Kidney glomerular epithelial cell (primary cell): ENCODE measurements around the gene IFT172.
"Not testable (repeated sequence)": the region's sequence is repeated elsewhere in the genome, so short reads cannot be mapped to it uniquely, and the experiment has no call there.

ENCODE experiments used
- DNase-seq: peaks from one replicate; lab custom pipeline; 2025; lab: John Stamatoyannopoulos, UW

IFT172 gene

DNA sequence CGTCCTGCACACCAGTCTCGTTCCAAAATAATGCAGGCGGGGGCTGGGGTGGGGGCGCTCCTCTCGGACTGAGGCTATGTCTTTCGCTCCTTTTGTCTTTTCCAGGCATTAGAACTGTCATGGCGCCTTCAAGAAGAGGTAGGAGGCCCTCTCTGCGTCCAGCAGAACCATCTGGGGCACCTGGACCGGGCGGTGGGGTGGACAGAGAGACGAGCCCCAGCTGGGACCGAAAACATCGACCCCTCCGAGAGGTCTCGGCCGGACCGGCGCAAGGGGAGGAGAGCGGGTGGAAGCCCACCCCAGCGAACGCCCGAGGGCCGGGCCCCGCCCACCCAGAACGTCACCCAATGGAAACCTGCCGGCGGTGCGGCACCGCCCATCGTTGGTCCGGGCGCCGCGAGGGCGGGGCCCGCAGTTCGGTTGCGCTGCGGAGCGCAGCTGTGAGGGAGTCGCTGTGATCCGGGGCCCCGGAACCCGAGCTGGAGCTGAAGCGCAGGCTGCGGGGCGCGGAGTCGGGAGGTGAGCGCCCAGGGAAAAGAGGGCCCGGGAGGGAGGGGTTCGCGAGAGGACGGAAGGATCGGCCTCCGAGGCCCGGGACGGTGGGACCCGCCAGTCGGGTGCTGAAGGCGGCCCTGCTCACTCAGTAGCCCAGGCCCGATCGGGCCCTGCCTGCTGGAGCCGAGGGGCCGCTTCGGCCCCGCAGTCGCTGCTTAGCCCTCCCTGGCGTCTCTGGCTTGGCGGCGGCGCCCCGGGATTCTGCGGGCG is 61.1 kb downstream of the IFT172 start, which contains the start of gene NRBP1:
TSS of gene NRBP1 (plus strand) at position 419 of the 765 bp plus-strand sequence. CDS start 4,643 bp downstream, outside the sequence.
- peak; percentile 92 for DNase-seq

DNA sequence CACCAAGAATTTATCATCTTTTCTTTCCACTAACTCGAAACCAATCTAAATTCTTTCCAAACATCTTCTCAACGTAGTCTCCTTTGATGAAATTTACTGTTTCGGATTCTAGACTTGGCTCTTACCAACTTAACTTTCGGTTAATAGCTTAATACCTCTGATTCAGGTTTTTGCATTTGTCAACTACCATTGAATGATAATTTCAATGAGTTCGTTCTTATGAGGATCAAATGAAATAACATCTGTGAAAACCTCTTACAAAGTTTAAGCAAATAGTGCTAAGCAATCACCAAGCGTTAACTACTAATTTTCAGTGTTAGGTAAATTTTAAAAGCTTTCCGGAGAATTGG is 61.7 kb downstream of the IFT172 start:
- no peak for DNase-seq

DNA sequence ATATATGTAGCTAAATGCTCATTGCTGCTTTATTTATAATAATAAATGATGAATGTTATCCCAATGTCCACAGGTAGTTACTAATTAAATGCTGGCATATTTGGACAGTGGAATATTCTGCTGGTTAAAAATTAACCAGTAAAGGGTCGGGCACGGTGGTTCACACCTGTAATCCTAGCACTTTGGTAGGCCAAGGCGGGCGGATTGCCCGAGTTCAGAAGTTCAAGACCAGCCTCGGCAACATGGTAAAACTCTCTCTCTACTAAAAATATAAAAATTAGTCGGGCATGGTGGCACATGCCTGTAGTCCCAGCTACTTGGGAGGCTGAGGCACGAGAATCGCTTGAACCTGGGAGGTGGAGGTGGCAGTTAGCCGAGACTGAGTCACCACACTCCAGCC is 64.5 kb downstream of the IFT172 start:
- not testable (repeated sequence) for DNase-seq

DNA sequence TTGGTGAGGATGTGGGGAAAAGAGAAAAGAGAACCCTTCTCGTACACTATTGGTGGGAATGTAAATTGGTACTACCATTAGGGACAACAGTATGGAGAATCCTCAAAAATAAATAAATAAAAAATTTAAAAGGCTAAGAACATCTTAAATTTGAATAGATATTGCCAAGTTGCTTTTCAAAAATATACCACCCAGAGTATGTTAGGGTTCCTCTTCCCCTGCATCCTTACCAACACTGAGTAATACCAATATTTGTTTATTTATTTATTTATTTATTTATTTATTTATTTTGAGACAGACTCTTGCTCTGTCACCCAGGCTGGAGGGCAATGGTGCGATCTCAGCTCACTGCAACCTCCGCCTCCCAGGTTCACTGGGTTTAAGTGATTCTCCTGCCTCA is 66.6 kb downstream of the IFT172 start:
- no peak for DNase-seq

DNA sequence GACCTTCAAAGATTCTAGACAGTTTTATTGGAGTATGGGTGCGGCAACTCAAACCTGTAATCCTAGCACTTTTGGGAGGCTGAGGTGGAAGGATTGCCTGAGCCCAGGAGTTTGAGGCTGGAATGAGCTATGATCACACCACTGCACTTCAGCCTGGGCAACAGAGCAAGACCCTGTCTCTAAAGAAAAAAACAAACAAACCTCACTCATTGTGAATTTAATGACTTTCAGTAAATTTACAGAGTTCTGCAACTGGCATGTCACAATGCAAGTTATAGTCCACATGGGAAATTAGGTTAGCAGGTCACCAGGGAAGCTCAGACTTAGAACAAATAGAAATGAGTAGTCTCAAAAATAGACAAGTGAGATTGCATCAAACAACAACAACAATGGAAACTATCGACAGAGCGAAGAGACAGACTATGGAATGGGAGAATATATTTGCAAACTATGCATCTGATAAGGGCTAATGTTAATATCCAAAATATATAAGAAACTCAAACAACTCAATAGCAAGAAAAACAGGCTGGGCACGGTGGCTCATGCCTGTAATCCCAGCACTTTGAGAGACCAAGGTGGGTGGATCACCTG is 67.8 kb downstream of the IFT172 start:
- DNase-seq: no peak

DNA sequence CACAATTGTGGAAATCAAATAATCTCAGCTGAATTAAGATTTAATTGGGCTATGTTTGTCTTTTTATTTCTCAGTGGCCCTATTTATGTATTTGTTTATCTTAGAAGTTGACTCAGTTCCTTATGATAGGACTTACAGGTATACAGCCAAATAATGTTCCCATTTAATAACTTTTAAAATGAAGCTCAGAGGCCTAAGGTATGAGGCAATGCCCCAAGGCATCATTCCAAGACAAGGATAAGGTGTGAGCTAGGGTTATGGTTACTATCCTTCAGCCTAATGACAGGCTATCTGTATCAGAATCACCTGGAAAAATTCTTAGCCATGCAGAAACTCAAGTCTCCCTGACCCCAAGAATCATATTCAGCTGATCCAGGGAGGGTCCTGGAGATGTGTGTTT is 68.5 kb downstream of the IFT172 start:
- DNase-seq: no peak

DNA sequence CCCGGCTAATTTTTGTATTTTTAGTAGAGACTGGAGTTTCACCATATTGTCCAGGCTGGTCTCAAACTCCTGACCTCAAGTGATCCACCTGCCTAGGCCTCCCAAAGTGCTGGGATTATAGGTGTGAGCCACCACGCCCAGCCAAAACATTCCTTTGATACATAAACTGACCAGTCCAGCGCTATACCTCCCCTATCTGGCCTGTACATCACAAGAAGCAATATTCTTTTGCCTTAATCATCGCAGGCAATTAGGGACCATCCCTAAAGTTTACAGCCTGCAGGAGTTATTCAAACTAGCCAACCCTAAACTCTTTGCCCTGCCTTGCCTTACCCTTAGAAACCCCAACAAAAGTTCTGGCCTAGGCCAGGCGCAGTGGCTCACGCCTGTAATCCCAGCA is 73.4 kb downstream of the IFT172 start:
- no peak for DNase-seq

DNA sequence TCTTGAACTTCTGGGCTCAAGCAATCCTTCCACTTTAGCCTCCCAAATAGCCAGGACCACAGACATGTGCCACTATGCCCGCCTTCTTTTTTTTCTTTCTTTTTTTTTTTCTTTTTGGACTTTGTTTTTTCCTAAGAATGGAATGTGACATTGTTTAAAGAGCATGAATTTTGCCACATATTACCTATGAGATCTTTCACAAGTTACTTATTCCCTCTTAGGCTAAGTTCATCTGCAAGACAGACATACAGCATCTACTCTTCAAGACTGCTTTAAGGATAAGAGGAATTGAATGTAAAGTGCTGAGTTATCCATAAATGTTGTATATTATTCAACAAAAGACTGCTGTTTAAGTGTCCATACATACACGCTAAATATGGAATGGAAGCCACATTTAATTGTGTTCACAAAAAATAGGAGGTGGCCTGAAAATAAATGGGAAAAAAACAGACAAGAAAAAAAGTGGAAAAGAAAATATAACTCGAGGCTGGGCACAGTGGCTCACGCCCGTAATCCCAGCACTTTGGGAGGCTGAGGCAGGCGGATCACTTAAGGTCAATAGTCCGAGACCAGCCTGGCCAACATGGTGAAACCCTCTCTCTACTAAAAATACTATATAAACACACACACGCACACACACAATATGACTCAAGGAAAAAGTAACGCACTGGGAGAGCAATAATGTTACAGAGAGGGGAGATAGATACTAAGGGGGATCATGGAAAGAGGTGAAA is 77.0 kb downstream of the IFT172 start:
- DNase-seq: no peak

DNA sequence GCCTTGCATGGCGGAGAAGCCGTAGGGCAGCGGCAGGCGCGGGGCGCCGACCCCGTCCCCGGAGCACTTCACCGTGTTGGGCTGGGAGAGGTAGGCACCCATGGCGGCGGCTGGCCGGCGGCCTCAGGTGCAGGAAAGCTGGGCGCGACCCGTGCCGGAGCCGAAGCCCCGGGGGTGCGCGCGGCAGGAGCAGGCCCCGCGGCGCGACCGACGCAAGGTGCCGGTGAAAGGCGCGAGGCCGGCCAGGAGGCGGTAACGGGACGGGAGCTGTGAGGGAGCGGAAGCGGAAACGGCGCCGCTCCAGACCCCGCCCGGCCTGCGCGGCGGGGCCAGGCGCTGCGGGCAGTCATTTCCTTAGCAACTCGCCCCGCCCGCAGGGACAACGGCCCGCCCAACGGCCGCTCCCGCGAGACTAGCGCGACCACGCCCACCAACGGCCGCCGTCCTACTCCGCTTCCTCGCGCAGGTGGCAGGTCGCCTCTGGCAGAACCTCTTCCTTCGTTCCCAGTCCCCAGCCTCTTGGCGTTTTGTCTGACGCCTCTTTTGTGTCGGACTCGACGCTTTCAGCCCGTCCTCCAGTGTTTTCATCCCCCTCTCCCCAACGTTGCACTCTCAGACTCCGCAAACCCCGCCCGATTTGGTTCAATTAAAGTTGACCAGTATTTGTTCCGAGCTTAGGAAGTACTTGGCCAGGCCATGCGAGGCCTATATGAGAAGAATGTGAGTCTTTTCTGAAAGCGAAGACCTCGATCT is 80.0 kb downstream of the IFT172 start, which contains the start of gene PPM1G:
TSS of gene PPM1G (minus strand) at position 271 of the 753 bp plus-strand sequence. CDS start at position 102, 169 bp downstream.
- peak; percentile 88 for DNase-seq

DNA sequence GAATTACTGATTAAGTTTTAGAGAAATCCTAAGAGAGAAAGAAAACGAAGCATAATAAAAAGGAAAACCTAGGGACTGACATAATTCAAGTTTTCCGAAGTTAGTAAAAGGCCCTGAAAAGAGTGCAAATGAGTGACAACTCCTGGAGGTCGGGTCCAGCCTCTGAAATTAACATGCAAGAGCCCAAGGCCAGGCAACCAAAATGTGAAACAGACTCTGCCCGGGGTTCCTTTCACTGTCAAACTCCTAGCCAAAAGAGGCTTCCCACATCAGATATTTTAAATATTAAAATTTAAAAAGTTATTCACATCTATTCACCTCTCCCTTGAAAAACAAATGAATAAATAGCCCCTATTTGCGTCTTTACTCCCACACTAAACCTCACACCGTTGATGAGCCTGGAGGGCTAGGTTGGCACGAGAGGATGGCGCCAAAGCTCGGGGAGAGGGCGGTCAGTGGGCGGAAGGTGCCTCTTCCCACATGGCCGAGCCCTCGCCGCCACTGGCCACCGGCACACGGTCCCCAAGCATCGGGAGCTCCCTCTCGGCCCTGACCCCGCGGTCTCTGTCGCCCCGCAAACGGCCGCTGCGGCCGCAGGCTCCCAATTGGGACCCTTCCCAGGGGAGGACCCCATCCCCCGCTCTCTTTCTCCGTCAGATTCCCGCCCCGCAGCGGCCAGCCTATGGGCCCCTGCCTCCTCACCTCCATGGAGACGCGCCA is 80.8 kb downstream of the IFT172 start:
- DNase-seq: no peak

DNA sequence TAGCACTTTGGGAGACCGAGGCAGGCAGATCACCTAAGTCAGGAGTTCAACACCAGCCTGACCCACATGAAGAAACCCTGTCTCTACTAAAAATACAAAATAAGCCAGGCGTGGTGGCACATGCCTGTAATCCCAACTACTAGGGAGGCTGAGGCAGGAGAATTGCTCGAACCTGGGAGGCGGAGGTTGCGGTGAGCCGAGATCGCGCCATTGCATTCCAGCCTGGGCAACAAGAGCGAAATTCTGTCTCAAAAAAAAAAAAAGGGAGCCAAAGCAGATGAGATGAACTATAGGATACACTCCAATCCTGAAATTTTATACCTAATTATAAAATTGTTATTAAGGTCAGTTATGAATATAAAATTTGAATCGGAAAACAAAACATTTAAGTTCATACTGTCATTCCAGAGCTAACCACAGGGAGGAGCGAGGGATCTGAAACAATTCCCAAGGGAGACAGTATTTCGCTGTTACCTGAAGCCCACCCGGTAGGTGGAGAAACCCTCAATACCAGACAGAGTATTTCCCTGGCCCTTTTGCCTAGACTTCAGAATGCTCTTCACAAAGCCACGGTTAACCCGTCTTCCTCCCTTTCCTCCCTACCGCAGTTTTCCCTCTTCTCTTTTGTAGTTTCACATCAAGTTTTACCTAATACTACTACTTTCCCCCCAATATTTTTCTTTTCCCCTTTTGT is 81.6 kb downstream of the IFT172 start:
- DNase-seq: peak; percentile 31

DNA sequence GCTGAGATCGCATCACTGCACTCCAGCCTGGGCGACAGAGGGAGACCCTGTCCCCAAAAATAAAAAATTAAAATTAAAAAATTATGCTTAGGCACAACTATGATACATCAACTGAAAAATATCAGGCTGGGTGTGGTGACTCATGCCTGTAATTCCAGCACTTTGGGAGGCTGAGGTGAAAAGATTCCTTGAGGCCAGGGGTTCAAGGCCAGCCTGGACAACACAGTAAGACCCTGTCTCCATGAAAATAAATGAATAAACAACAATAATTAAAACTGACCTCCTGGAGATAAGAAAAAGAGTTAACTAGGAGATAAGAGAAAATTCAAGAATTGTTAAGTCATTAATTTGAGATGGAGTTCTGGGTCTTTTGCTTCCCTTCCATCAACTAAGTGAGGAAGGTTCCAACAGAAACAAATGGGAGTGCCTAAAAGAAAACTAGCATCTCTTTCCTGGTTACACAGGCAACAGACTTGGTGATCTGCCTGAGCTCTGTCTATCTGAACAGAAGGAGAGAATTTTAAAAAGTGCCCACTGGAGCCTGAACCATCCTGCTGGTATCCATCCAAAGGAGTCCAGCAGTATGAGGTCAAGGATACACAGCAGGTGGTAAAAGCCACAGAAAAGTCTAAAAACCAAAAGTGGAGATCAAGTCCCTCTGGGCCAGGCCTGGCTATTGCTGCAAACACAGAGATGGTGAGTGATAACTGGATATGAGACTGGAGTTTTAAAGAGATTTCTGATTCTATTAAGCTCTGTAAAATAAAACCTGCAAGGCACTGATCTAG is 89.0 kb downstream of the IFT172 start:
- DNase-seq: no peak

DNA sequence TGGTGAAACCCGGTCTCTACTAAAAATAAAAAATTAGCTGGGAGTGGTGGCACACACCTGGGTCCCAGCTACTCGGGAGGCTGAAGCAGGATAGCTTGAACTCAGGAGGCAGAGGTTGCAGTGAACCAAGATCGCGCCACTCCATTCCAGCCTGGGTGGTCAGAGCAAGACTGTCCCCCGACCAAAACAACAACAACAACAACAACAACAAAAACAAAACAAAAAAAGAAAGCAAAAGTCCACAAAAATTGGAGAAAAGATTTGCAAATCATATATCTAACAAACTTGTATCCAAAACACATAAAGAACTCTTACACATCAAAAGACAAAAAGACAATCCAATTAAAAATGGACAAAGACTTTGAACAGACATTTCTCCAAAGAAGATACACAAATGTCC is 90.6 kb downstream of the IFT172 start:
- no peak for DNase-seq
